Fibroblast of skin of scalp (primary cell): ENCODE data around the gene OGG1. TPM values are rescaled to one million over a fixed set of nuclear protein-coding genes. Genes with fewer than 3 reads are reported as not detected.

Experiments used
- DNase-seq: peaks from one replicate; pipeline ENCODE4 v3.0.0-alpha.2; 2013
- polyA plus RNA-seq, 2 experiments: library from polyadenylated mRNA; unstranded; fragments of 120-200 nt; gene quantifications; one replicate each; pipeline ENCODE4 v1.2.1, GENCODE V29; 2013; ENCODE audit not compliant: insufficient read length in 2 of 2

The OGG1 gene
- polyA plus RNA-seq (2013, experiment 1 of 2; ENCODE audit: insufficient read length): 26.7 TPM
- 27.3 TPM for polyA plus RNA-seq (2013, experiment 2 of 2; ENCODE audit: insufficient read length)

- peak; percentile 99 for DNase-seq
Measured at GRCh38 chr3:9749645-9750555, at the start of gene OGG1. TSS of gene OGG1 (plus strand) at chr3:9749952. CDS start at chr3:9750287, 335 bp downstream.

DNA sequence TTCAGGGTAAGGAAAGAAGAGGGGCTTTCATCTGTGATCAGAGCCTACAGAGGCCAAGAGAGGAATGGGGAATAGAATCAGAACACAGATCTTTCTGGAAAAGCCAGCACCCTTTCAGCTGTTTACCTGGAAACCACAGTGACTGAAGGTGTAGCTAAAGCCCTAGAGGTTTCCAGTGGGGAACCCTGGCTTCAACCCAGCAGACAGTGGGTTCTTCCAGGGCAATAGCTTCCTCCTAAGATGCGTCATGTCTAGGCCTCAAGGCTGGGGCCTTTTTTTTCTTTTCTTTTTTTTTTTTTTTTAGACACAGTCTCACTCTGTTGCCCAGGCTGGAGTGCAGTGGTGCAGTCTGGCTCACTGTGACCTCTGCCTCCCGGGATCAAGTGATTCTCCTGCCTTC lies 49.2 kb upstream of the OGG1 start:
- DNase-seq: no peak

GRCh38 chr3:9701006-9701405 lies 48.7 kb upstream of the OGG1 start:
- no peak for DNase-seq

- no peak for DNase-seq
Measured at GRCh38 chr3:9701711-9702110, 48.0 kb upstream of the OGG1 start.

- DNase-seq: no peak
Measured at GRCh38 chr3:9703240-9703639, 46.5 kb upstream of the OGG1 start.

DNA sequence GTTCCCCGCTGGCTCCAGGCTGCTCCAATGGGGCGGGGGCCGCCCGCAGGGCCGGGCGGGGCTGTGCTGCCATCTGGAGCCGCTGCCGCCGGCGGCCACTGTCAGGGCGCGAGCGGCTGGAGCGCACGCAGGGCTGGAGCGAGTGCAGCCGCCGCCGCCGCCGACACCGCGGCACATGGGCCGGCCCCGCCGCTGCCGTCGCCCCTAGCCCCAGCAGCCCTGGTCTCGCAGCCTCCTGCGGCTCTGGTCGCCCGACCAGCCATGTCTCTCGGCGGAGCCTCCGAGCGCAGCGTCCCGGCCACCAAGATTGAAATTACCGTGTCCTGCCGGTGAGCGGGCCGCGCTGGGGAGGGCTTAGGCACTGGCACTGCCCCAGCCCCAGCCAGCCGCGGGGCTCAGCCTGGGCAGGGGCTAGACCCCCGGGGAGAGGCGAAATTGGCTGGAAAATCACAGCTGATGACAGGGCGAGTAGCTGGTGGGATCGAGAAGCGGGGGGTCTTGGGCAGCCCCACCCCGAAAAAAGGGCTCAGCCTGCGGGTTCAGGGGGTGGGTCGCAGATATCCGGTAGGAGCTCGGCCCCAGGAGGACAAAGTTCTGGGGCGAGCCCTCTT lies 45.9 kb upstream of the OGG1 start, which contains the start of gene CPNE9:
Gene CPNE9, plus strand, starts transcription at position 98 of the 611 bp plus-strand sequence. Its CDS starts 164 bp downstream, at position 262.
- no peak for DNase-seq

GRCh38 chr3:9704347-9705322 lies 45.1 kb upstream of the OGG1 start:
- DNase-seq: peak; percentile 35

DNA sequence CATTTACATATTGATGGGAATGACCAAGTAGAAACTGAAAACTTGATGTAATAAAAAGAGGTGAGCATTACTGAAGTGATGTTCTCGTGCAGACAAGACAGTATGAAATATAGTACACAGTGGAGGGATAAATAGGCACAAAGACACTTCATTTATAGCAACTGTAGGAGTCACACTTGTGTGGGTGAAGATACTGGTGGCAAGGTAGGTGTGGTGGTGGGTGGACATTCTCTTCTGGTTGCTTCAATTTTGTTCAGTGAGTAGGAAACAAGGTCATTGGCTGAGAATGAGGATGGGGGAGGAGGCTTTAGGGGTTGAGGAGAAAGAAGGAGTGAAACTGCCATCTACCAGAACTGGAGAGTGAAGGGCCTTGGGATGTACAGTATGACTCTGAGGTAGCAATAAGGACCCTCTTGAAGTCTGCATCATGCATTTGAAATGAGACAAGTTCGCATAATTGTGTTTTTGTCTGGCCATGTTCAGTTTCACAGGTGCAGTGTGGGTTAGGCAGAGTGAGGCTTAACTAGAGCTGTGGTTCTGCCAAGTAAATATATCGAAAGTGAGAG lies 39.5 kb upstream of the OGG1 start:
- DNase-seq: no peak

GRCh38 chr3:9712415-9712814 lies 37.3 kb upstream of the OGG1 start:
- DNase-seq: no peak

- no peak for DNase-seq
Measured at GRCh38 chr3:9713142-9713541, 36.6 kb upstream of the OGG1 start.

DNA sequence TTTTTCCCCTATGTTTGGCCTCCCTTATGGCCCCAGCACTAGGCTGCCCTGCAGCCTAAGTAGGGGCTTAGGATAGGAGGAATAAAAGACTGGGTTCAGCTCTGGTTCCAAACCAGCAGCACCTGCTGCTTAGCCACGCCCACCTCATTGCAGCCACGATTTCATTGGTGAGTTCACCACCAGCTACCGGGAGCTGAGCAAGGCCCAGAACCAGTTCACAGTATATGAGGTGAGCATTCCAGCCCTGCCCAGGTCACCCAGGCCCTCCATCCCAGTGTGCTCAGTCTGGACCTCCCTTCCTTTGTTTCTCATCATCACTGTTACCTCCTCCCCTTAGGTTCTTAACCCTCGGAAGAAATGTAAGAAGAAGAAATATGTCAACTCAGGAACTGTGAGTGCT lies 34.6 kb upstream of the OGG1 start:
- no peak for DNase-seq

GRCh38 chr3:9715764-9716437 lies 33.9 kb upstream of the OGG1 start:
- peak; percentile 86 for DNase-seq

- no peak for DNase-seq
Measured at GRCh38 chr3:9716801-9717555, 32.8 kb upstream of the OGG1 start.

- no peak for DNase-seq
Measured at GRCh38 chr3:9717563-9717962, 32.2 kb upstream of the OGG1 start.

DNA sequence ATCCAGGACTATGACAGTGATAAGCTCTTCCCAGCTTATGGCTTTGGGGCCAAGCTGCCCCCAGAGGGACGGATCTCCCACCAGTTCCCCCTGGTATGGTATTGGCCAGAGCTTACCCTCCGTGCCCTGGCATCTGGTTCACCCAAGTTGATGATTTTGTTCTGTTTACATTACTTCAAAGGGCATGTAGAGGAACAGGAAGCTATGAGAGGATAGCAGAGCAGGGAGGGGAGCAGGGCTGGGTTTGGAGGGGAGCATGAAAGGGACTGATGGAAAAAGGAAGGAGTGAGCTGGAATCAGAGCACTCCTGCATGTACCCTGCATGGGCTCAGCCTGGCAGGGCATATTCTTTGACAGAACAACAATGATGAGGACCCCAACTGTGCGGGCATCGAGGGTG lies 31.6 kb upstream of the OGG1 start:
- no peak for DNase-seq

DNA sequence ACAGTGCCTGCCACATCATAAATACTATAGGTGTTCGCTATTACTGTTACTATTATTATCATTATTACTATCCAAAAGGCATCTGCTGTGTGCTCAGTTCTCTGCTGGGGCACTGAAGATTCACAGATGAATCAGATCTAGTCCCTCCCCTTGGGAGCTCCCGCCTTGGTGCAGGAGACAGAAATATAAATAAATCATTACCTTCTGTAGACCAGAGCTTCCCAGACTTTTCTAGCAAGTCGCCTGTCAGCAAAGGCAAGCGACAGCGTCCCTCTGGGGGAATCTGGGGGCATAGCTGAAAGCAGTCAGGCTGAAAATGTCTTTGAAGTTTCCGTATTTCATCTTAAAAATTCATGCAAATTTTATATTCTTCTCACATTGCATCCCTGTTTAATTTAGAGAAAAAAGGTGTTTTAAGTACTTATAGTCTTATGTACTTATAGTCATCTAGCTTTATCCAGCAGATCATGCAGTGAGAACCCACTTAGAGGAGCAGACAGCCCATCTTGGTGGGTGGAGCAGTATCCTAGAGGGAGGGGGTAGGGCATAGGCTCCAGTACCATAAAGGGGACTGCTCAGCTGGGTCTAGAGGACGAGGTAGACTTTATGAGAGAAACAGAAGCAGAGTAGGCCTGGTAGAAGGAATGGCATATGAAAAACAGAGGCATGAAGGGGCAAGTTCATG lies 28.6 kb upstream of the OGG1 start:
- DNase-seq: peak; percentile 20

- no peak for DNase-seq
Measured at GRCh38 chr3:9721700-9722060, 28.1 kb upstream of the OGG1 start.

- DNase-seq: no peak
Measured at GRCh38 chr3:9725775-9726515, 23.8 kb upstream of the OGG1 start.

DNA sequence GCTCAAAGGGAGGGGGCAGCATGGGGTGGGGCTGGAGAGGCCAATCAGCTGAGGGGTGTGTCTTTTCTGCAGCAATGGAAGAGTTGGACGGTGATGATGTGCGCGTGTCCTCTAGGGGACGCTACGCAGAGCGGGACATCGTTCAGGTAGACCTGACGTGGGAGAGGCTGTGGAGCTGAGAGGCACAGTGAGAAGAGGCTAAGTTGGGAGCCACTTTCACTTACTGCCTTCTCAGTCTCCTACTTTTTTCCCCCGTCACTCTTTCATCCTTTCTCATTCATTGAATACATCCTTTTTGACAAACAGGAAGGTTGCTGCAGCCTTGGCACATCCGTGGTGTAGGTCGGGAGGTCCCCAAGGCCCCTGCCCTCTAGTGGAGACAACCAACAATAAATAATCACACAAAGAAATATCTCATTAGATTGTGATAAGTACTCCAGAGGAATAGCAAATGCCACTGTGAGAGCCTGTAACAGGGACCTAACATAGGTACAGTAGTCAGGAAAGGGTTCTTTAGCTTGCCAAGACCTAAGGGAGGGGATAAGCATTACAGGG lies 22.6 kb upstream of the OGG1 start:
- no peak for DNase-seq
